Neural cell (in vitro differentiated cells): ENCODE data around the gene PROK2.

Experiments used
- CTCF ChIP-seq: fragments of 450-650 bp; IDR thresholded peaks from 2 replicates; pipeline ENCODE4 v1.5.1; 2014; ENCODE audit warnings: antibody characterized with exemption, mild to moderate bottlenecking, moderate library complexity; ENCODE audit not compliant: poor library complexity, severe bottlenecking
- EP300 ChIP-seq: fragments of 450-650 bp; conservative IDR thresholded peaks from 2 replicates; pipeline ENCODE4 v1.6.1; 2014; ENCODE audit warnings: antibody characterized with exemption, mild to moderate bottlenecking, moderate library complexity; ENCODE audit not compliant: poor library complexity, severe bottlenecking
- EZH2 ChIP-seq: fragments of 200-600, 300-800 bp; shearing (Covaris generic), sonication (generic); IDR thresholded peaks from 2 replicates; pipeline ENCODE4 v1.6.1; 2014; ENCODE audit warnings: antibody characterized with exemption, low read length, borderline replicate concordance, mild to moderate bottlenecking; ENCODE audit not compliant: insufficient read depth, poor library complexity, severe bottlenecking
- MXI1 ChIP-seq: fragments of 450-650 bp; conservative IDR thresholded peaks from 2 replicates; pipeline ENCODE4 v1.6.1; 2014; ENCODE audit warnings: antibody characterized with exemption, mild to moderate bottlenecking; ENCODE audit not compliant: poor library complexity, severe bottlenecking
- POLR2AphosphoS5 ChIP-seq: IDR thresholded peaks from 2 replicates; pipeline ENCODE4 v1.6.1; 2012
- RAD21 ChIP-seq: fragments of 450-650 bp; conservative IDR thresholded peaks from 2 replicates; pipeline ENCODE4 v1.6.1; 2014; ENCODE audit warnings: antibody characterized with exemption, mild to moderate bottlenecking, moderate library complexity
- REST ChIP-seq: IDR thresholded peaks from 2 replicates; pipeline ENCODE4 v1.6.1; 2012; ENCODE audit warnings: borderline replicate concordance
- SMC3 ChIP-seq: fragments of 450-650 bp; conservative IDR thresholded peaks from 2 replicates; pipeline ENCODE4 v1.6.1; 2014; ENCODE audit warnings: antibody characterized with exemption, mild to moderate bottlenecking, moderate library complexity; ENCODE audit not compliant: poor library complexity
- TAF1 ChIP-seq: IDR thresholded peaks from 2 replicates; pipeline ENCODE4 v1.6.1; 2012; ENCODE audit warnings: low read depth

- TF ChIP-seq CTCF = no peak
- TF ChIP-seq EP300 = no peak
- TF ChIP-seq EZH2 = no peak
- TF ChIP-seq RAD21 = no peak
- TF ChIP-seq SMC3 = no peak
- no peak for TF ChIP-seq POLR2AphosphoS5
- no peak for TF ChIP-seq MXI1
- TF ChIP-seq TAF1 = no peak
- TF ChIP-seq REST = no peak
Observed at GRCh38 chr3:71751602-71752001, 33.3 kb downstream of the PROK2 start.
